SU-DHL-6 (cell line): ENCODE data around the gene KISS1R.

Experiments
- H2AFZ ChIP-seq: fragments of 200-600 bp; sonication (generic); 2 replicates; pipeline ENCODE4 v1.6.1; 2014; ENCODE audit warnings: low read depth, mild to moderate bottlenecking, moderate library complexity, mixed read lengths, antibody characterized with exemption, low read length; ENCODE audit not compliant: severe bottlenecking
- H3F3A ChIP-seq: fragments of 200-600 bp; shearing (Covaris generic); 2 replicates; pipeline ENCODE4 v1.6.0; 2016; ENCODE audit warnings: antibody characterized with exemption, mild to moderate bottlenecking; ENCODE audit not compliant: insufficient read depth
- H3K27ac ChIP-seq: fragments of 200-600 bp; sonication (generic); 2 replicates; pipeline ENCODE4 v1.5.1; 2016; ENCODE audit warnings: low read depth, mild to moderate bottlenecking, low read length, moderate library complexity, mixed read lengths
- H3K27me3 ChIP-seq: fragments of 200-600 bp; sonication (generic), shearing (Covaris generic); 2 replicates; pipeline ENCODE4 v1.6.0; 2014; ENCODE audit warnings: mild to moderate bottlenecking, low read length
- H3K36me3 ChIP-seq: fragments of 200-600 bp; sonication (generic); 2 replicates; pipeline ENCODE4 v1.6.1; 2014; ENCODE audit warnings: mild to moderate bottlenecking, low read length, mixed read lengths
- H3K4me2 ChIP-seq: fragments of 300-600, 200-600 bp; shearing (Covaris generic), sonication (generic); 2 replicates; pipeline ENCODE4 v1.6.0; 2014; ENCODE audit warnings: low read length, low read depth, mild to moderate bottlenecking; ENCODE audit not compliant: poor library complexity, severe bottlenecking
- H3K4me3 ChIP-seq: fragments of 200-600 bp; sonication (generic); 2 replicates; pipeline ENCODE4 v1.5.1; 2014; ENCODE audit warnings: antibody characterized with exemption, low read length, mild to moderate bottlenecking, mixed read lengths; ENCODE audit not compliant: insufficient read depth, poor library complexity, severe bottlenecking
- H3K79me2 ChIP-seq: fragments of 200-600 bp; sonication (generic); 2 replicates; pipeline ENCODE4 v1.6.1; 2014; ENCODE audit warnings: mild to moderate bottlenecking, low read length, moderate library complexity; ENCODE audit not compliant: insufficient read depth
- H3K9ac ChIP-seq: fragments of 200-600 bp; sonication (generic); 2 replicates; pipeline ENCODE4 v1.7.0; 2014; ENCODE audit warnings: mild to moderate bottlenecking, low read length
- H3K9me2 ChIP-seq: fragments of 200-600 bp; sonication (generic); replicated peaks from 2 replicates; pipeline ENCODE4 v1.6.1; 2014; ENCODE audit warnings: low read length; ENCODE audit not compliant: insufficient read depth
- H3K9me3 ChIP-seq: fragments of 200-600 bp; sonication (generic); 2 replicates; pipeline ENCODE4 v1.6.1; 2014; ENCODE audit warnings: low read length, mixed read lengths; ENCODE audit not compliant: insufficient read depth
- H4K20me1 ChIP-seq: fragments of 200-600 bp; sonication (generic); 2 replicates; pipeline ENCODE4 v1.6.1; 2014; ENCODE audit warnings: low read depth, mild to moderate bottlenecking, antibody characterized with exemption, low read length, moderate library complexity, mixed read lengths
- CTCF ChIP-seq: fragments of 200-600 bp; sonication (generic); IDR thresholded peaks from one replicate; pipeline ENCODE4 v1.5.1; 2017; ENCODE audit warnings: antibody characterized with exemption, mild to moderate bottlenecking, low read length, moderate library complexity; ENCODE audit not compliant: insufficient read depth, poor library complexity, severe bottlenecking
- EZH2phosphoT487 ChIP-seq: fragments of 200-600 bp; sonication (generic), shearing (Covaris generic); conservative IDR thresholded peaks from 2 replicates; pipeline ENCODE4 v1.6.1; 2018; ENCODE audit warnings: mild to moderate bottlenecking, antibody characterized with exemption, low read length, moderate library complexity, mixed read lengths

KISS1R gene

GRCh38 chr19:937259-937694 lies 20.1 kb downstream of the KISS1R start:
- no peak overlapping the region for H3K4me2 ChIP-seq
- no peaks in the 10 kb centered on the region for H4K20me1 ChIP-seq
- TF ChIP-seq CTCF (no peak), EZH2phosphoT487 (no peak)
- no peaks in the 10 kb centered on the region for H3K9me3 ChIP-seq
- H3F3A ChIP-seq: no peaks in the 10 kb centered on the region
- no peaks in the 10 kb centered on the region for H3K36me3 ChIP-seq
- H3K9me2 ChIP-seq: no peaks in the 10 kb centered on the region
- no peaks in the 10 kb centered on the region for H3K27me3 ChIP-seq
- no peak overlapping the region for H3K4me3 ChIP-seq
- H3K79me2 ChIP-seq: no peaks in the 10 kb centered on the region
- H2AFZ ChIP-seq: no peak overlapping the region
- H3K9ac ChIP-seq: no peak overlapping the region
- no peak overlapping the region for H3K27ac ChIP-seq

- no peaks in the 10 kb centered on the region for H4K20me1 ChIP-seq
- H3K9me2 ChIP-seq: no peaks in the 10 kb centered on the region
- H3K36me3 ChIP-seq: no peaks in the 10 kb centered on the region
- H3K27ac ChIP-seq: no peak overlapping the region
- H3K4me3 ChIP-seq: no peak overlapping the region
- no peak overlapping the region for H2AFZ ChIP-seq
- no peak for TF ChIP-seq CTCF
- TF ChIP-seq EZH2phosphoT487: no peak
- H3K9ac ChIP-seq: no peak overlapping the region
- H3K79me2 ChIP-seq: no peaks in the 10 kb centered on the region
- H3F3A ChIP-seq: no peaks in the 10 kb centered on the region
- no peak overlapping the region for H3K4me2 ChIP-seq
- H3K9me3 ChIP-seq: no peaks in the 10 kb centered on the region
- H3K27me3 ChIP-seq: no peaks in the 10 kb centered on the region
Observed at GRCh38 chr19:938233-938923, 21.2 kb downstream of the KISS1R start.

GRCh38 chr19:939439-939838 lies 22.3 kb downstream of the KISS1R start:
- TF ChIP-seq CTCF (no peak), EZH2phosphoT487 (no peak)
- Histone ChIP-seq H3K27me3 (no peaks in the 10 kb centered on the region), H3F3A (no peaks in the 10 kb centered on the region), H3K9me3 (no peaks in the 10 kb centered on the region), H2AFZ (no peak overlapping the region), H3K36me3 (no peaks in the 10 kb centered on the region), H3K27ac (no peak overlapping the region), H3K9ac (no peak overlapping the region), H4K20me1 (no peaks in the 10 kb centered on the region), H3K9me2 (no peaks in the 10 kb centered on the region), H3K79me2 (no peaks in the 10 kb centered on the region), H3K4me2 (no peak overlapping the region), H3K4me3 (no peak overlapping the region)
